Adipocyte (in vitro differentiated cells): ENCODE measurements around the gene FOSL2.
A peak's percentile ranks its signal among the peaks of the same experiment; 100 is the strongest.

Source experiments
- DNase-seq: peaks from one replicate; pipeline ENCODE4 v3.0.0-alpha.2; 2015; ENCODE audit warnings: low read depth
- H3K27me3 ChIP-seq: replicated peaks from 2 replicates; pipeline ENCODE4 v1.7.0; 2013; ENCODE audit warnings: mild to moderate bottlenecking, low read length, moderate library complexity; ENCODE audit not compliant: control insufficient read depth, insufficient read depth
- H3K36me3 ChIP-seq: 2 replicates; pipeline ENCODE4 v1.7.0; 2013; ENCODE audit warnings: low read length, mild to moderate bottlenecking, moderate library complexity; ENCODE audit not compliant: control insufficient read depth, insufficient read depth, severe bottlenecking
- H3K4me1 ChIP-seq: 2 replicates; pipeline ENCODE4 v1.7.0; 2013; ENCODE audit warnings: mild to moderate bottlenecking, low read length, moderate library complexity; ENCODE audit not compliant: control insufficient read depth, insufficient read depth
- H3K4me3 ChIP-seq: 2 replicates; pipeline ENCODE4 v1.7.0; 2013; ENCODE audit warnings: mild to moderate bottlenecking, low read length, moderate library complexity
- H3K9ac ChIP-seq: 2 replicates; pipeline ENCODE4 v1.7.0; 2013; ENCODE audit warnings: mild to moderate bottlenecking, low read length, moderate library complexity
- H3K9me3 ChIP-seq: 2 replicates; pipeline ENCODE4 v1.7.0; 2013; ENCODE audit warnings: mild to moderate bottlenecking, low read length, moderate library complexity; ENCODE audit not compliant: control insufficient read depth

Gene FOSL2

DNA sequence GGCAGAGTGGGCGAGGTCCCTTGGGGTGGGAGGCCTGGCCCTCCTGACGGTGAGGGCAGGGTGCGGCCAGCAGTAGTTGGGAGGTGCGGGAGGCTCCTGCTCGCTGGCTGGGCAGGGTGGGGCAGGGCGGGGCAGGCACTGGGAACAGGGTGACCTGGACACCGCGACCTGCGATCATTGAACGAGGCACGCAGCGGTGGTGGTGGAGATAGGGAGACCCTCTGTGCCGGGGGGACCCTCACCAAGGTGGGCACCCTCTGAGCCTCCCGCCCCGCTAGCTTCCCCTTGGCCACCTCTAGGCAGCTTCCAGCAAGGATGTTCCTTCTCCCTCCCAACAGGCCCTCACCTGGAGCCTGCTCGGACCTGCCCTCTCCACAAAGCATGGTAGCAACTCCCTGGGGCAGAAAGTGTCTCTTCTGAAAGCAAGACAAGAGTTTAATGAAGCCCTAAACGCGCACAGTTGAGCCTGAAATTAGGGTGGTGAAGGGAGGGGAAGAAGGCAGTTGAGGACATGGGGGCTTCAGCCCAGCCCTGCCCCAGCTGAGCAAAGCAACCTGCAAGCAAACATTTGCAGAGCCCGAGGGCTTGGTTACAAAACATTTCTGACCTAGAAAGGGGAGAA is 15.4 kb upstream of the FOSL2 start:
- H3K9ac ChIP-seq, result no peak overlapping the region

GRCh38 chr2:28377984-28378678 is 14.5 kb upstream of the FOSL2 start:
- Histone ChIP-seq H3K9me3 (no peaks in the 10 kb centered on the region), H3K4me1 (no peaks in the 10 kb centered on the region), H3K27me3 (no peaks in the 10 kb centered on the region), H3K36me3 (no peaks in the 10 kb centered on the region), H3K9ac (no peak overlapping the region), H3K4me3 (no peak overlapping the region)
- no peak for DNase-seq

More for the DNA sequence above, 15.4 kb upstream of the FOSL2 start:
- Histone ChIP-seq H3K4me3 (no peak overlapping the region), H3K36me3 (no peaks in the 10 kb centered on the region), H3K4me1 (no peaks in the 10 kb centered on the region), H3K9me3 (no peaks in the 10 kb centered on the region), H3K27me3 (no peaks in the 10 kb centered on the region)
- DNase-seq, result no peak

GRCh38 chr2:28378679-28379584 is 13.7 kb upstream of the FOSL2 start:
- H3K4me1 ChIP-seq, result no peaks in the 10 kb centered on the region
- H3K9me3 ChIP-seq, result no peaks in the 10 kb centered on the region
- no peaks in the 10 kb centered on the region for H3K27me3 ChIP-seq
- DNase-seq, result no peak
- no peaks in the 10 kb centered on the region for H3K36me3 ChIP-seq
- H3K4me3 ChIP-seq, result no peak overlapping the region
- H3K9ac ChIP-seq, result no peak overlapping the region

DNA sequence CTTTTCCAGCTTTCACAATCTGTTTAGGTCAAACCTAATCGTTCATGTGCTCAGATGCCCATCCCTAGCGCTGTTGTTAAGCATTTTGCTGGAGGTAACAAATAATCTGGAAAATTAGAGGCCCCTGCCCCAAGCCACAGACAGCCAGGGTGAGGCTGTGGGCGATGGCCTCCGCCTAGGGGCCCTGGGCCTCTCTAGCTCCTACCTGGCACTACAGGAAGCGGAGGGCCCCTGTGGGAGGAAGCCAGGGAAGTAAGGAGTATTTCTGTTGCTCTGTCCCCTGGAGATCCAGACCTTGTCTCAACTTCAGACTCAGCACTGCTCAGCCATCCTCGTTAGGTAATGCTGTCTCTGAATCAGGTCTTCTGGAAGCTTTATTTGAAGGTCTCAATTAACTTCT is 12.4 kb upstream of the FOSL2 start:
- H3K4me1 ChIP-seq, result no peaks in the 10 kb centered on the region
- no peak overlapping the region for H3K9ac ChIP-seq
- H3K9me3 ChIP-seq, result no peaks in the 10 kb centered on the region
- no peaks in the 10 kb centered on the region for H3K27me3 ChIP-seq
- no peak overlapping the region for H3K4me3 ChIP-seq
- no peaks in the 10 kb centered on the region for H3K36me3 ChIP-seq
- no peak for DNase-seq

DNA sequence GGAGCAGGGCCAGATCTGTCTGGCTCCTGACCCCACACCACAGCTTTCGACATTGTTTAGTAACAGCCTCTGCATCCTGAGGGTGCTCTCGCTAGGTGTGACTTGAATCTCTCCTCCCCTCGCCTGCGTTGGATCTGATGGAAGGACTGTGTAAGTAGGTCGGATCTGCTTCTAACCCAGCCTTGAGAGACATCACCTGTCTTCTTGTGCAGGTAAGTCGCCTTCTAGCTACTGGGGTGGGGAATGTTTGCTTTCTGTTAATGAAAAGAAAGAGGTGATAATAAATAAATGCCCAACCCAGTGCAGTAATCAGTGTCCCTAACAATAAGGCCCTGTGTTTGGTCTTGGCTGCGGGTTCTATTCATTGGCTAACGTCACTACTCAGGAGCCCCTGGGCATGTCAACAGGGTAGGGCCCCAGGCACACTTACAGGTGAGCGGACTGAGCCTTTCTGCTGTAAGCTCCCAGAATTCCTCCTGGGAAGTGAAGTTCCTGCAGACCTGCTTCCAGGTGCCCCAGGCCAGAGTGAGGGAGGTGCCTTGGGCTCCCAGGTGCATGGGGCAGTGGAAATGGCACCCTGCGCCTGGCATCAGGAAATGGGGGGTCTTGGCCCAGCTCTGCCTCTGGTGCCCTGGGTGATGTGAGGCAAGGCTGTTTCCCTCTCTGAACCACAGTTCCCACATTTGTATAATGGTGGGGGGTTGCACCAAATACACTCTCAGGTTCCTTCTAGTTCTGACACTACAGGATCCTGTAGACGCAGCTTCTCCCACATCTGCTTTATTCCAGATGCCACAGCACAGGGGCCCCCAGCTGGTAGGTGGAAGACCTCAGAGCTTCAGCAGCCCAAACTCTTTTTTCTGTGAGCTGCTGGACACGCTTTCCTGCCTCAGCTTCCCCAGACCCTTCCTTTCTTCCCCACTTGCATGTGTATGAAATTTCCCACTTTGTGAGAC is 11.2 kb upstream of the FOSL2 start:
- H3K9ac ChIP-seq, result no peak overlapping the region
- no peak overlapping the region for H3K4me3 ChIP-seq
- H3K36me3 ChIP-seq, result no peaks in the 10 kb centered on the region
- H3K4me1 ChIP-seq, result no peaks in the 10 kb centered on the region
- no peak for DNase-seq
- H3K27me3 ChIP-seq, result no peaks in the 10 kb centered on the region
- no peaks in the 10 kb centered on the region for H3K9me3 ChIP-seq

GRCh38 chr2:28382755-28383154 is 9.9 kb upstream of the FOSL2 start:
- Histone ChIP-seq H3K36me3 (no peaks in the 10 kb centered on the region), H3K4me1 (peaks cover 8% of the 10 kb centered on the region), H3K4me3 (no peak overlapping the region), H3K9me3 (no peaks in the 10 kb centered on the region), H3K9ac (no peak overlapping the region), H3K27me3 (no peaks in the 10 kb centered on the region)
- DNase-seq, result no peak

- Histone ChIP-seq H3K36me3 (no peaks in the 10 kb centered on the region), H3K9ac (no peak overlapping the region), H3K27me3 (no peaks in the 10 kb centered on the region), H3K4me3 (no peak overlapping the region), H3K4me1 (peaks cover 24% of the 10 kb centered on the region), H3K9me3 (no peaks in the 10 kb centered on the region)
- peak; percentile 29 for DNase-seq
These were observed 5.3 kb upstream of the FOSL2 start for GRCh38 chr2:28387082-28387960.

DNA sequence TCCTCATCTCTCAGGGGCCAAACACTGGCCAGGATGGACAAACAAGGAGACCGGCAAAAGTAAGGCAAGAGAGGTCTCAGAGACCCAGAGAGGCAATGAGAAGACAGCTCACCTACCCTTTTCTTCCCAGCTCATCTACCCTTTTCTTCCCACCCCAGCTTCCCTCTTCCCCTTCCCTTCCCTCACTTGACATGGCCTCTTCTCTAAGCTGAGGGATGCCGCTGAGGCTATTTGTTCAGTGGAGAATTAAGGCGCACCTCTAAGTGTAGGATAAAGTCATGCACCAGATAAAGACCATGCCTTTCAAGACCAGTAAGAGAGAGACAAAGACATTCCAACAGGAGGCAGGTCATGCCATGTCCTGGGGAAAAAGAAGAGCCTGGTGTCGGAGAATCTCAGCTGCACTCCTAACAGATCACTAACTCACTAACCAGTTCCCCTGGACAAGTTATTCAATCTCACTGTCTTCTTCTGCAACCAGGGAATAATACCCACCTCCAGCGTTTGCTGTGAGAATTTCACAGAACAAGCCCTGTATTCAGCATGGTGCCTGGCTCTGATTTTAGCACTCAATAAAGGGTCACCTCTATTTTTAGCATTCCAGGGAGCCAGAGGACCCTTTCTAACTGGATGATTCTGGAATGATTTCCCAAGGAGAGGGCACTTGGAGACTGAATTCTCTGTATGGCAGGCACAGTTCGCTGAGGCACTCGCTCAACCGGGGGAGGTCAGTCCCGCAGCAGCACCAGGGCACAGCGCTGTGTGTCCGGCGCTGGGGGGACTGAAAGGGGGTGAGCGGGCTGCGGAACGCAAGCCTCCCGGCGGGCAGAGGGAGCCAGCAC is 3.0 kb upstream of the FOSL2 start:
- Histone ChIP-seq H3K4me1 (peaks cover 24% of the 10 kb centered on the region), H3K9ac (peak overlapping the region; percentile 90), H3K9me3 (no peaks in the 10 kb centered on the region), H3K27me3 (no peaks in the 10 kb centered on the region), H3K4me3 (peak overlapping the region; percentile 97), H3K36me3 (no peaks in the 10 kb centered on the region)
- no peak for DNase-seq

- Histone ChIP-seq H3K9ac (peak overlapping the region; percentile 90), H3K4me3 (peak overlapping the region; percentile 97), H3K9me3 (no peaks in the 10 kb centered on the region), H3K27me3 (no peaks in the 10 kb centered on the region), H3K4me1 (peaks cover 24% of the 10 kb centered on the region), H3K36me3 (no peaks in the 10 kb centered on the region)
- peak; percentile 96 for DNase-seq
These were observed 2.4 kb upstream of the FOSL2 start for GRCh38 chr2:28390241-28390745.
